GM18873 (cell line): ENCODE data around the gene CCDC63.

Experiments used
- ATAC-seq: cut with Tn5 transposase; IDR thresholded peaks from one replicate; pipeline ENCODE4 v1.9.1; 2021; ENCODE audit warnings: mild to moderate bottlenecking, moderate library complexity, moderate number of reproducible peaks; ENCODE audit not compliant: unreplicated experiment, low FRiP score

CCDC63 gene

GRCh38 chr12:110920324-110920910 is 73.6 kb downstream of the CCDC63 start, which contains the start of gene MYL2:
TSS of gene MYL2 (minus strand) at chr12:110920579. CDS start at chr12:110920529, 50 bp downstream.
- ATAC-seq, result no peak

GRCh38 chr12:110921262-110921661 is 74.5 kb downstream of the CCDC63 start:
- no peak for ATAC-seq

GRCh38 chr12:110922652-110923051 is 75.9 kb downstream of the CCDC63 start:
- ATAC-seq, result no peak

GRCh38 chr12:110923192-110923591 is 76.4 kb downstream of the CCDC63 start:
- no peak for ATAC-seq

GRCh38 chr12:110923692-110924334 is 77.0 kb downstream of the CCDC63 start:
- no peak for ATAC-seq

- no peak for ATAC-seq
Measured at GRCh38 chr12:110927546-110927945, 80.8 kb downstream of the CCDC63 start.

- no peak for ATAC-seq
Measured at GRCh38 chr12:110928700-110929099, 81.9 kb downstream of the CCDC63 start.

- no peak for ATAC-seq
Measured at GRCh38 chr12:110929818-110930217, 83.0 kb downstream of the CCDC63 start.

GRCh38 chr12:110930348-110931314 is 83.8 kb downstream of the CCDC63 start:
- ATAC-seq, result no peak

GRCh38 chr12:110931315-110931728 is 84.5 kb downstream of the CCDC63 start:
- ATAC-seq, result no peak

GRCh38 chr12:110932046-110932445 is 85.3 kb downstream of the CCDC63 start:
- ATAC-seq, result no peak

GRCh38 chr12:110933326-110933974 is 86.7 kb downstream of the CCDC63 start:
- no peak for ATAC-seq

GRCh38 chr12:110934093-110934852 is 87.5 kb downstream of the CCDC63 start:
- ATAC-seq, result no peak

GRCh38 chr12:110935588-110935987 is 88.8 kb downstream of the CCDC63 start:
- ATAC-seq, result no peak

- ATAC-seq, result no peak
Measured at GRCh38 chr12:110936367-110937103, 89.7 kb downstream of the CCDC63 start.

GRCh38 chr12:110937104-110937641 is 90.4 kb downstream of the CCDC63 start:
- no peak for ATAC-seq

- no peak for ATAC-seq
Measured at GRCh38 chr12:110940296-110940695, 93.5 kb downstream of the CCDC63 start.

GRCh38 chr12:110940933-110941332 is 94.1 kb downstream of the CCDC63 start:
- ATAC-seq, result no peak

- no peak for ATAC-seq
Measured at GRCh38 chr12:110941391-110941790, 94.6 kb downstream of the CCDC63 start.
